HepG2 (cell line): Measurements from ENCODE around the gene GRAMD4.

Experiments
- FOXP1 ChIP-seq, 2 experiments: fragments of 450-650 bp in 1 of 2; IDR thresholded peaks; 2 replicates each; pipeline ENCODE4 v1.6.1; 2017 to 2018; ENCODE audit warnings: antibody characterized with exemption in 1 of 2
- GABPB1 ChIP-seq: IDR thresholded peaks from 2 replicates; pipeline ENCODE4 v1.6.1; 2016; ENCODE audit warnings: mild to moderate bottlenecking, missing genetic modification reagents, moderate library complexity, missing compliant biosample characterization
- MXI1 ChIP-seq: IDR thresholded peaks from 3 replicates; pipeline ENCODE4 v1.6.1; 2012; ENCODE audit warnings: low read depth, low read length, inconsistent platforms, borderline replicate concordance
- TF ChIP-seq, protein P1 (sequence below): sonication (generic); formaldehyde crosslinking; IDR thresholded peaks from 2 replicates; pipeline ENCODE4 v1.4.0; 2020; ENCODE audit warnings: low read depth, mild to moderate bottlenecking, missing genetic modification reagents

GRCh38 chr22:46590334-46590733 is 29.9 kb upstream of the GRAMD4 start:
- TF ChIP-seq GABPB1 (no peak), MXI1 (no peak), FOXP1 (IDR thresholded peaks at IDR 0.05) (no peak), FOXP1 (CRISPR knock-in tag; IDR thresholded peaks at IDR 0.05) (no peak)
- TF ChIP-seq, protein P1, sequence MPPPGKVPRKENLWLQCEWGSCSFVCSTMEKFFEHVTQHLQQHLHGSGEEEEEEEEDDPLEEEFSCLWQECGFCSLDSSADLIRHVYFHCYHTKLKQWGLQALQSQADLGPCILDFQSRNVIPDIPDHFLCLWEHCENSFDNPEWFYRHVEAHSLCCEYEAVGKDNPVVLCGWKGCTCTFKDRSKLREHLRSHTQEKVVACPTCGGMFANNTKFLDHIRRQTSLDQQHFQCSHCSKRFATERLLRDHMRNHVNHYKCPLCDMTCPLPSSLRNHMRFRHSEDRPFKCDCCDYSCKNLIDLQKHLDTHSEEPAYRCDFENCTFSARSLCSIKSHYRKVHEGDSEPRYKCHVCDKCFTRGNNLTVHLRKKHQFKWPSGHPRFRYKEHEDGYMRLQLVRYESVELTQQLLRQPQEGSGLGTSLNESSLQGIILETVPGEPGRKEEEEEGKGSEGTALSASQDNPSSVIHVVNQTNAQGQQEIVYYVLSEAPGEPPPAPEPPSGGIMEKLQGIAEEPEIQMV (CRISPR knock-in tag): no peak
